ENCODE results near the gene OPCML.

The OPCML gene

GRCh38 chr11:132977746-132978145, 554.6 kb downstream of the OPCML start:
- FAIRE-seq: no peak
- no peak for DNase-seq (ENCODE audit: extremely low spot score, insufficient read length, low read depth)

DNA sequence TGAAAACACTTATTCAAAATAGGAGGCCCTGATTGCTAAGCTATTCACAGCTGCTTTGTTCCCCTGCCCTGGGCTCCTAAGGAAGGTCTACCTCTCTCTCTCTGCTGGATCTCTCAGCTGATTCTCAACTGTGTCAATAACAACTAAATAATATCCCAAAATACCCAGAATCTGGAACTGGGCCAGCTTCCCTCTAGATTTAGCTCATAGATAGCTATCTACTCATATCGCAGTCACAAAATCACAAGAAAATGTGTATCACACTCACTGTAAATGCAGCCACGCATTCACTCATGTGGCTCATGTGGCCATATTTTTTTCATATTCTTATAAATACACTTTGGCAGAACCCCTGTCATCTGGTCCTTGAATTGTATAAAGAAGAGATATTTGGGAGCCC, 555.1 kb downstream of the OPCML start:
- FAIRE-seq (no peak), DNase-seq (ENCODE audit: extremely low spot score, insufficient read length, low read depth) (no peak)

- no peak for DNase-seq (ENCODE audit: extremely low spot score, insufficient read length, low read depth)
- no peak for FAIRE-seq
Measured at GRCh38 chr11:132976115-132976514, 556.2 kb downstream of the OPCML start.

DNA sequence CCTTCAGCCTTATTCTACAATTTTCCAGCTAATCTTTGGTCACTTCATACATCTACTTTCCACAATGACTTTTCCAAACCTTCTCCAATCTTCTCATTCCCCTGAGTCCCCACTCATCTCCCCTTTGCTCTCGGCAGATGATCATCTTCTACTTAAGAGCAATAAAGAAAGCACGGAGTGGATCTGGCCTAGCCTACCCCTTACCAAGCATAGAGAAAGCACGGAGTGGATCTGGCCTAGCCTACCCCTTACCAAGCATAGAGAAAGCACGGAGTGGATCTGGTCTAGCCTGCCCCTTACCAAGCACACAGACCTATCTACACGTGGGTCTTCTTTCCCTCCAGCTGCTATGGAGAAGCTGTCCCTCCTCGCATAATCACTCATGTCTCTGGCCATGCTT, 558.6 kb downstream of the OPCML start:
- no peak for DNase-seq (ENCODE audit: extremely low spot score, insufficient read length, low read depth)
- no peak for FAIRE-seq

GRCh38 chr11:132972565-132972964, 559.7 kb downstream of the OPCML start:
- FAIRE-seq (no peak), DNase-seq (ENCODE audit: extremely low spot score, insufficient read length, low read depth) (no peak)

DNA sequence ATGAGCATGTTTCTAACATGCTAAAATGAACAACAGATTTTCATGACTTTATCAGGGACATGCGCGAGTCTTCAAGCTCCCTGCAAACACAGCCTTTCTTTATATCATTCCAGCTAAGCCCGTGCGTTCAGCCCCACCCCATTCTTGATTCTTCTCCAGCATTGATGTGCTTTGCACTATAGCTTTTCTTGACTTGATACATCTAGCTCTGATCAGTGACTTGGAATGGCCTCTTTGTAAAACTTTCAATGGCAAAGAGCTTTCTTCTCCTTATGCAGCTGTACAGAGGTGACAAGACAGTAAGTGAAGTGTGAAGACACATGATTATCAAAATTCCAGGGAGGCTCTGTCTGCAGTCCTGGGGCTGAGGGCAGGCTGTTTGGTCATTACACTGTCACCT, 561.0 kb downstream of the OPCML start:
- DNase-seq (ENCODE audit: extremely low spot score, insufficient read length, low read depth) (no peak), FAIRE-seq (no peak)

DNA sequence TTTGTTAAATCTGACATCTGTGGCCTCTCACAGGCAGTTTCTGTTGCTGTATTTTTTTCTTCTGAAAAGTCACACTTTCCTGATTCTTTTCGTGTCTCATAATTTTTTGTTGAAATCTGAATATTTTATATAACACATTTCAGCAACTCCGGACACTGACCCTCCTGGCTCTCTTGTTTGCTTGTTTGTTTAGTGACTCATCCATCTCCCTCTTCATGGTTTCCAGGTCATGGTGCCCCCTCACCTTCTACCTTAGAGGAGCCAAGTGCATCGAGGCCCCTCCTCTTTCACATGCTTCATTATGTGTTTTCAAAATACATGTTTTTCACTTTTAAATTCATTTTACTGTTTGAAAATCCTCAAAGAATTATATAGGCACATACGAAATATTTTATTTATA, 562.4 kb downstream of the OPCML start:
- FAIRE-seq (no peak), DNase-seq (ENCODE audit: extremely low spot score, insufficient read length, low read depth) (no peak)

DNA sequence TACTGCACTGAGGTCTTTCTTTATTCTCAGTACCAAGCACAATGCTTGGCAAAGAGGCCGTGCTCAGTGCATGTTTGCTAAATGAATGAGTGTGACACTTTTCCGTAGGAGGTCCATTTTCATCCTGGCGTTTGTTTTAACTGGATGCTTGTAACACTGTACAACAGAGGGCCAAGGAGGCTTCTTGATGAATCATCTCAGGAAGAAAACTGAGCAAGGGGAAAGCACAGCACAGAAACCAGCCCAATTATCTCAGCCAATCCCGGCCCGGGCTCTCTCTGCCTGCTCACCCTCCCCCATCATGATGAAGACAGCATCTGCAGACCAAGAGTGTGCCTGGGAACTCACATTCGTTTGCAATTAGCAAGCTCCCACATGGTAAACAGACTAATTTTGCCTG, 570.3 kb downstream of the OPCML start:
- DNase-seq (ENCODE audit: extremely low spot score, insufficient read length, low read depth) (no peak), FAIRE-seq (no peak)

- FAIRE-seq (no peak), DNase-seq (ENCODE audit: extremely low spot score, insufficient read length, low read depth) (no peak)
Measured at GRCh38 chr11:132961453-132961852, 570.8 kb downstream of the OPCML start.

GRCh38 chr11:132960273-132961078, 571.8 kb downstream of the OPCML start:
- DNase-seq (ENCODE audit: extremely low spot score, insufficient read length, low read depth) (no peak), FAIRE-seq (no peak)

DNA sequence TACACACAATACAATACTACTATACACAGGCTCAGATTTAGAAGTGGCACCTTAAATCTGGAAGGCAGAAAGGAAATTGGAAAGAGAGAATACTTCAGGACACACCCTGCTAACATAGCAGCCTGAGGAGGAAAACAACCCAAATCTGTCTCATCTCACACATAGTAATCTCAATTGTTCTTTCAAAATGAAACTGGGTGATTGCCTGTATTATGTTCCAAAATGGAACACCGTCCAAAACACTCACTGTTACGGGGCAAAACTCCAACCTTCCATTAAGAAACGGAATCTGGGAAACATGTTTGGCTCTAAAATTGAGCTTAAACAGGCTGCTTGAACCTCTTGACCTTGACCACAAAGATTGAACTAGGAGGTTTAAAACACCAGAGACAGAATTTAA, 572.6 kb downstream of the OPCML start:
- FAIRE-seq (no peak), DNase-seq (ENCODE audit: extremely low spot score, insufficient read length, low read depth) (no peak)

GRCh38 chr11:132957881-132958280, 574.4 kb downstream of the OPCML start:
- DNase-seq (ENCODE audit: extremely low spot score, insufficient read length, low read depth) (no peak), FAIRE-seq (no peak)

DNA sequence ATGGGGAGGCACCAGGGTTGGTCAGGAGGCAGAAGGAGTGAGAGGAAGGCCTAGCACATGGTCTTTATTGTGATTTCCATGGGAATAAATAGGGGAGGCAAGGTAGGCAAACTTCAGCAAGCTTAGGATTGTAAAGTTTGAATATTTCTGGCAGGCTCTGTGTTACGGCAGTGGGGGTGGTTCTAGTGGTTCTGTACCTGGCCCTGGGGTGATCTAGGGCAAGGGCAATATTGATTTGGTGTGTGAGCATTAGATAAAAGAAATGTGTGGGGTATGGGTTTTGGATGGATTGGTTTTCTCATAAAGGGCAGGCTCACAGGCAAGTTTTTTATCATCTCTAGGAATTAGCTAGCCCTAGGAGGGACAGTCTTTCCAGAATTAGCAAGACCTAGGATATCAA, 584.0 kb downstream of the OPCML start:
- no peak for FAIRE-seq
- DNase-seq (ENCODE audit: extremely low spot score, insufficient read length, low read depth): no peak

DNA sequence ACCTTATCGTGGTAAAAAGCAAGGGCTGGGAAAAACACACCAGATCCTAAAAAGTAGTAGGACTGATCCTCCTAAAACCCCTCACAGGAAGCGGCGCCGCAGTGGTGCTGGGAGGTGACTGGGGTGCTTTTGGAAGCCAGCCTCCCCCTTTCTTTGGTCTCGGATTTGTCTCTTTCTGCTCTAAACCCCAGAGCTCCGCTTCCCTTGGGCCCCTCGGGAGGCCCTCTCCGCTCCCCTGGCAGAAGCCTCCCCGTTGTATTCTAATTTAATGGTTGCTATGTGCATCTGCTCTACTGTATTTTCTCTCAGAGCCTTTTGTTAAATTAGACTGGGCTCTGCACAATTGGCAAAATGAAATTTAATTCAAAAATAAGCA, 587.7 kb downstream of the OPCML start:
- FAIRE-seq: no peak
- no peak for DNase-seq (ENCODE audit: extremely low spot score, insufficient read length, low read depth)

DNA sequence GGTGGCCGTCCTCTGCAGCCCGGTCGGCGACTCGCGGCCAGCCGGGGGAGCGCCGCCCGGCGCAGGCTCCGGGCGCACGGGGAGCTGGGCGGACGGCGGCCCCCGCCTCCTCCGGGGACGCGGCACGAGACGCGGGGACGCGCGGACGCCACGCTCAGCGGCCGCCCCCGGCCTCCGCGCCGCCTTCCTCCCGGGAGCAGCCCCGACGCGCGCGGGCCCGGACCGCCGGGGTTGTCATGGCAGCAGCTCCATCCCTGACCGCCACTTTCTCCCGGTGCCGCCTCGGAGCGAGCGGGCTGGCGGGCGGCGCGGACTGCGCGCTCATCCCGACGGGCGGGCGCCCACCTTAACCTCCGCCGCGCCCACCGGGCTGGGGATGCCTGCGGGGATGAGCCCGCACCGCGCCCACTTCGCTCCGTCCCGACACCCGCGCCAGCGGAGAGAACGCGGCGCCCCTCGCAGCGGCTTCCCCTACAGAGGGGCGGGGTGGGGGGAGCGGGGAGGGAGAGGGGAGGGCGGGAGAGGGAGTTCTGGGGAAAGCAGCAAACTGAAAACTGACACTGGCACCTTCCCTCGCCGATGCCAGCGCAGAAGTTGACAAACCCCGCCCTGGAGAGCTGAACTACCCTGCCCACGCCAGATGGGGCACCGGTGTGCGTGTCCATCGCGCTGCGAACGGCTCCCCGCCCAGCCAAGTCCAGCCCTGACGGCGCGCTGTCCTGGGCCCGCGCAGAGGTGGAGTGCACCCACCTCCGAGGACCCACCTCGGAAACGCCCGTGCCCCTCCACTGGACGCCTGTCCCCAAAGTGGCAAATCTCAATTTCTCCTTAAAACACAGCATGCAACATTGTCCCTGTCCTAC, 588.4 kb downstream of the OPCML start:
- DNase-seq (ENCODE audit: extremely low spot score, insufficient read length, low read depth): no peak
- FAIRE-seq: no peak

GRCh38 chr11:132943357-132943705, 589.0 kb downstream of the OPCML start:
- DNase-seq (ENCODE audit: extremely low spot score, insufficient read length, low read depth) (no peak), FAIRE-seq (no peak)

DNA sequence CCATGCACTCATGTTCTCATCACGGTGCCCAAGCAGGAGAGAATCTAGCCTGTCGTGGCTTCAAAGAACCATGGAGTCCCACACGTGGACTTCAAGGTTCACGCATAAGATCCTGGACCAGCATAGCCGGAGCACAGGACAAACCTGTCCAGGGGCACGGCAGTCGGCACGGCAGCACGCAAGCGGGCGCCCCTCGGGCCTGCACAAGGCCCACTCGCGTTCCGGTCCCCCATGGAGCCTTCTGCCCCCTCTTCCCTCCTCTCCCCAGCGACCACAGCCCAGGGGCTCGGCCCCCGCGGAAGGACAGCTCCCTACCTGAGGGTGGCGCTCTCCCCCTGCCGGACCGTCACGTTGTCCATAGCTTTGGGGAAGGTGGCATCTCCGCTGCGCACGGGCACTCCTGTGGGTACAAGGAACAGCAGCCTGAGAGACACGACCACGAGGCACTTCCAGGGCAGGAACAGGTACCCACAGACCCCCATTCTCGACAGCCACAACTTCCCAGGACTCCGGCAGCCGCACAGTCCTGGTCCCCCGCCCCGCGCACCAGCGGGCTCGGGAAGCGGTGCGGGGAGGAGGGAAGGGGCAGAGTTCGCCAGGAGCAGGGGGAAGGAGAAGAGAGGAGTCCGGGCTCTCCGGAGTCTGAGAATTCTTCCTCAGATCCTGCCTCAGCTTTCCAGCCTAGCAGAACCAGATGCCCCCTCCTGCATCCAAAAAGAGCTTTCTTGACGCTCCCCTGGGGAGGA, 589.5 kb downstream of the OPCML start:
- FAIRE-seq (no peak), DNase-seq (ENCODE audit: extremely low spot score, insufficient read length, low read depth) (no peak)

- no peak for FAIRE-seq
- no peak for DNase-seq (ENCODE audit: extremely low spot score, insufficient read length, low read depth)
Measured at GRCh38 chr11:132941761-132942160, 590.5 kb downstream of the OPCML start.

- DNase-seq (ENCODE audit: extremely low spot score, insufficient read length, low read depth): no peak
- peak; percentile 15 for FAIRE-seq
Measured at GRCh38 chr11:132941024-132941646, 591.2 kb downstream of the OPCML start.

DNA sequence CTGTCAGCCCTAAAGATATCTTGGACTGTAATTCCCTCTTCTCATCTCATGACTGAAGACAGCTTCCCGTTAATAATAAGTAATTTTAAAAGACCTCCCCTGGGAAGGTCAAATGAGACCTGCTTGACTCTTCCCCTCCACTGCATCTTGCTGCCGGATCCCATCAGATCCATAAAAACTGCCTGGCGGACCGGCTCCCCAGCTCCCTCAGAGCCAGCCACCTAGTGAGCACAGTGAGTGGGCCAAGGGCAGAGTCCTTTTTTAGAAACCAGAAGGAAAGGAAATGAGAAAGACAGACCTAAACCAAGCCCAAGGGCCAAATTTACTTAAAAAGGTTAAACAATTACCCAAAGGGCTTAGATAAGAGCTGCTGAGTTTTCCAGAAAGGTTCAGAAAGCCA, 595.3 kb downstream of the OPCML start:
- DNase-seq (ENCODE audit: extremely low spot score, insufficient read length, low read depth) (no peak), FAIRE-seq (no peak)
